H9 (cell line): ENCODE measurements around the gene ATP5MG. TPM values are rescaled to one million over a fixed set of nuclear protein-coding genes. Genes with fewer than 3 reads are reported as not detected.
"Not testable (repeated sequence)": the region's sequence is repeated elsewhere in the genome, so short reads cannot be mapped to it uniquely, and the experiment has no call there.

Experiments
- DNase-seq: peaks from one replicate; pipeline ENCODE4 v3.0.0-alpha.2; 2017
- H2AFZ ChIP-seq: one replicate; pipeline ENCODE4 v1.6.1; 2013; ENCODE audit warnings: mild to moderate bottlenecking, low read length, control low read depth, moderate library complexity
- H2AK5ac ChIP-seq: 2 replicates; pipeline ENCODE4 v1.6.1; 2013; ENCODE audit warnings: low read length, control low read depth, mixed read lengths; ENCODE audit not compliant: insufficient read length
- H2BK120ac ChIP-seq: one replicate; pipeline ENCODE4 v1.6.1; 2013; ENCODE audit warnings: low read depth, mild to moderate bottlenecking, low read length, control low read depth, inconsistent platforms; ENCODE audit not compliant: poor library complexity, severe bottlenecking
- H2BK12ac ChIP-seq: 2 replicates; pipeline ENCODE4 v1.6.1; 2013; ENCODE audit warnings: low read length, control low read depth, mixed read lengths, low read depth; ENCODE audit not compliant: insufficient read length
- H2BK15ac ChIP-seq: 2 replicates; pipeline ENCODE4 v1.6.1; 2013; ENCODE audit warnings: low read depth, low read length, control low read depth
- H2BK20ac ChIP-seq: one replicate; pipeline ENCODE4 v1.6.1; 2013; ENCODE audit warnings: low read depth, mild to moderate bottlenecking, low read length, control low read depth, inconsistent platforms; ENCODE audit not compliant: poor library complexity, severe bottlenecking
- H2BK5ac ChIP-seq: 2 replicates; pipeline ENCODE4 v1.6.1; 2013; ENCODE audit warnings: low read length, control low read depth, mixed read lengths; ENCODE audit not compliant: insufficient read length
- H3K14ac ChIP-seq: 2 replicates; pipeline ENCODE4 v1.6.1; 2013; ENCODE audit warnings: low read length, control low read depth; ENCODE audit not compliant: insufficient read depth
- H3K18ac ChIP-seq: 2 replicates; pipeline ENCODE4 v1.6.1; 2013; ENCODE audit warnings: low read depth, mild to moderate bottlenecking, mixed read lengths, low read length, control low read depth; ENCODE audit not compliant: insufficient read length
- H3K23ac ChIP-seq: 2 replicates; pipeline ENCODE4 v1.6.1; 2013; ENCODE audit warnings: low read length, control low read depth, mixed read lengths, low read depth; ENCODE audit not compliant: insufficient read length
- H3K23me2 ChIP-seq: 2 replicates; pipeline ENCODE4 v1.6.1; 2013; ENCODE audit warnings: low read depth, mild to moderate bottlenecking, mixed read lengths, low read length, control low read depth; ENCODE audit not compliant: insufficient read length, poor library complexity, severe bottlenecking
- H3K27ac ChIP-seq: 2 replicates; pipeline ENCODE4 v1.5.1; 2013; ENCODE audit warnings: low read length, control low read depth, mixed read lengths, low read depth; ENCODE audit not compliant: insufficient read length
- H3K27me3 ChIP-seq: 2 replicates; pipeline ENCODE4 v1.6.1; 2013; ENCODE audit warnings: low read length, control low read depth, inconsistent platforms; ENCODE audit not compliant: insufficient read depth
- H3K4ac ChIP-seq: 2 replicates; pipeline ENCODE4 v1.6.1; 2013; ENCODE audit warnings: low read depth, mild to moderate bottlenecking, control low read depth, inconsistent platforms, low read length, moderate library complexity
- H3K4me1 ChIP-seq: 2 replicates; pipeline ENCODE4 v1.6.1; 2013; ENCODE audit warnings: low read length, control low read depth, inconsistent platforms; ENCODE audit not compliant: insufficient read depth
- H3K4me2 ChIP-seq: 2 replicates; pipeline ENCODE4 v1.6.1; 2013; ENCODE audit warnings: low read length, control low read depth, mixed read lengths; ENCODE audit not compliant: insufficient read length, insufficient read depth
- H3K56ac ChIP-seq: 2 replicates; pipeline ENCODE4 v1.6.1; 2013; ENCODE audit warnings: low read depth, mild to moderate bottlenecking, mixed read lengths, low read length, control low read depth; ENCODE audit not compliant: insufficient read length
- H3K79me1 ChIP-seq: 2 replicates; pipeline ENCODE4 v1.6.1; 2013; ENCODE audit warnings: low read depth, mild to moderate bottlenecking, moderate library complexity, low read length, control low read depth, inconsistent platforms; ENCODE audit not compliant: insufficient read depth, poor library complexity, severe bottlenecking
- H3K79me2 ChIP-seq: 2 replicates; pipeline ENCODE4 v1.6.1; 2013; ENCODE audit warnings: low read length, control low read depth, inconsistent platforms; ENCODE audit not compliant: insufficient read depth
- H3K9ac ChIP-seq: 2 replicates; pipeline ENCODE4 v1.6.1; 2013; ENCODE audit warnings: low read length, control low read depth, mixed read lengths; ENCODE audit not compliant: insufficient read length; ENCODE audit errors: extremely low read depth
- H3K9me3 ChIP-seq: one replicate; pipeline ENCODE4 v1.6.1; 2013; ENCODE audit warnings: low read depth, low read length, inconsistent platforms; ENCODE audit not compliant: control insufficient read depth
- H3T11ph ChIP-seq: one replicate; pipeline ENCODE4 v1.6.1; 2013; ENCODE audit warnings: mild to moderate bottlenecking, low read length, control low read depth, inconsistent platforms
- H4K20me1 ChIP-seq: one replicate; pipeline ENCODE4 v1.6.1; 2013; ENCODE audit not compliant: control insufficient read depth, insufficient read length, insufficient read depth
- H4K5ac ChIP-seq: 2 replicates; pipeline ENCODE4 v1.6.1; 2013; ENCODE audit warnings: low read depth, mild to moderate bottlenecking, mixed read lengths, low read length, control low read depth; ENCODE audit not compliant: insufficient read length
- H4K8ac ChIP-seq: replicated peaks from 2 replicates; pipeline ENCODE4 v1.6.1; 2013; ENCODE audit warnings: low read length, control low read depth, mixed read lengths, low read depth; ENCODE audit not compliant: insufficient read length
- H4K91ac ChIP-seq: 2 replicates; pipeline ENCODE4 v1.6.1; 2013; ENCODE audit warnings: low read depth, mild to moderate bottlenecking, moderate library complexity, mixed read lengths, low read length, control low read depth; ENCODE audit not compliant: insufficient read length
- H3K27ac Mint-ChIP-seq, 3 experiments: 2 replicates in 2 of 3; 3 replicates in 1 of 3; pipeline ENCODE4 v1.8.0; 2020 to 2021; ENCODE audit warnings: mixed read lengths in 3 of 3, mild to moderate bottlenecking in 1 of 3, moderate library complexity in 1 of 3
- H3K27me3 Mint-ChIP-seq: 2 replicates; pipeline ENCODE4 v1.8.0; 2021; ENCODE audit warnings: low read depth, mild to moderate bottlenecking, moderate library complexity, mixed read lengths
- H3K36me3 Mint-ChIP-seq, 3 experiments: 2 replicates in 2 of 3; 3 replicates in 1 of 3; pipeline ENCODE4 v1.8.0; 2020 to 2021; ENCODE audit warnings: low read depth in 3 of 3, mixed read lengths in 3 of 3; ENCODE audit not compliant: insufficient read depth in 1 of 3
- H3K4me1 Mint-ChIP-seq, 2 experiments: 2 replicates each; pipeline ENCODE4 v1.8.0; 2020; ENCODE audit warnings: mixed read lengths in 2 of 2
- H3K4me3 Mint-ChIP-seq, 2 experiments: 2 replicates in 1 of 2; 3 replicates in 1 of 2; pipeline ENCODE4 v1.8.0; 2020 to 2021; ENCODE audit warnings: mild to moderate bottlenecking in 2 of 2, mixed read lengths in 2 of 2, moderate library complexity in 1 of 2
- H3K9me3 Mint-ChIP-seq, 2 experiments: 2 replicates in 1 of 2; 3 replicates in 1 of 2; pipeline ENCODE4 v1.8.0; 2020; ENCODE audit warnings: mild to moderate bottlenecking in 2 of 2, mixed read lengths in 2 of 2, moderate library complexity in 1 of 2
- CTCF ChIP-seq: fragments of 200-600 bp; sonication (generic); conservative IDR thresholded peaks from 3 replicates; pipeline ENCODE4 v1.8.0; 2021; ENCODE audit warnings: antibody characterized with exemption, mild to moderate bottlenecking
- total RNA-seq: library from RNA; stranded (reverse); gene quantifications from 2 replicates; pipeline ENCODE4 v1.2.1, GENCODE V29; 2021

ATP5MG gene
- total RNA-seq, 1 experiment from 2014 or later: 254 TPM

GRCh38 chr11:118415739-118416068, 14.3 kb downstream of the ATP5MG start:
- peaks cover 9 to 12% of the 10 kb centered on the region in 2 experiments for H3K4me1 Mint-ChIP-seq
- TF ChIP-seq CTCF: no peak
- H3K14ac ChIP-seq: no peak overlapping the region
- H3K9me3 ChIP-seq: no peaks in the 10 kb centered on the region
- peak; percentile 73 for DNase-seq
- no peaks in the 10 kb centered on the region for H3K79me1 ChIP-seq
- no peaks in the 10 kb centered on the region for H3K23me2 ChIP-seq
- H3K23ac ChIP-seq: no peak overlapping the region
- H3K4me2 ChIP-seq: no peak overlapping the region
- no peaks in the 10 kb centered on the region for H3K79me2 ChIP-seq
- H2AK5ac ChIP-seq: no peak overlapping the region
- no peaks in the 10 kb centered on the region for H3K36me3 Mint-ChIP-seq
- H3K4me3 Mint-ChIP-seq: no peak overlapping the region
- no peak overlapping the region for H4K8ac ChIP-seq
- H3T11ph ChIP-seq: no peak overlapping the region
- H2BK15ac ChIP-seq: no peak overlapping the region
- H2BK12ac ChIP-seq: no peak overlapping the region
- no peak overlapping the region for H3K18ac ChIP-seq
- H3K9me3 Mint-ChIP-seq: no peaks in the 10 kb centered on the region
- no peak overlapping the region for H3K9ac ChIP-seq
- no peak overlapping the region for H2BK20ac ChIP-seq
- H3K56ac ChIP-seq: no peak overlapping the region
- H2BK120ac ChIP-seq: no peak overlapping the region
- H2AFZ ChIP-seq: no peak overlapping the region
- peak overlapping the region; percentile 44 for H3K27ac ChIP-seq
- H4K5ac ChIP-seq: no peak overlapping the region
- H3K4ac ChIP-seq: no peak overlapping the region
- H3K27ac Mint-ChIP-seq: no peak overlapping the region
- H3K27me3 Mint-ChIP-seq: no peaks in the 10 kb centered on the region
- no peaks in the 10 kb centered on the region for H4K20me1 ChIP-seq
- H3K4me1 ChIP-seq: no peaks in the 10 kb centered on the region
- H2BK5ac ChIP-seq: no peak overlapping the region
- no peaks in the 10 kb centered on the region for H3K27me3 ChIP-seq
- no peak overlapping the region for H4K91ac ChIP-seq

- not testable (repeated sequence) for H3K4me3 Mint-ChIP-seq, H4K8ac ChIP-seq, DNase-seq, H2AK5ac ChIP-seq, H3K14ac ChIP-seq, H3K4me2 ChIP-seq, H2BK5ac ChIP-seq, H3K79me1 ChIP-seq, H2BK20ac ChIP-seq, H3K27me3 Mint-ChIP-seq, H3K23ac ChIP-seq, H3K36me3 Mint-ChIP-seq, H2BK15ac ChIP-seq, H3K9ac ChIP-seq, H4K91ac ChIP-seq, H3K18ac ChIP-seq, H4K5ac ChIP-seq, H3K23me2 ChIP-seq, H3K27ac Mint-ChIP-seq, H3K79me2 ChIP-seq, H3K27me3 ChIP-seq, H3T11ph ChIP-seq, H2BK12ac ChIP-seq, H3K27ac ChIP-seq, H2BK120ac ChIP-seq, H3K4ac ChIP-seq, H3K9me3 ChIP-seq, H2AFZ ChIP-seq, H4K20me1 ChIP-seq, H3K4me1 ChIP-seq, H3K9me3 Mint-ChIP-seq, H3K56ac ChIP-seq
- peaks cover 9 to 12% of the 10 kb centered on the region in 2 experiments for H3K4me1 Mint-ChIP-seq
These were observed 15.5 kb downstream of the ATP5MG start for GRCh38 chr11:118416900-118417299.
